ENCODE data around the gene TRIM40. TPM values are rescaled to one million over a fixed set of nuclear protein-coding genes. Genes with fewer than 3 reads are reported as not detected.
A peak's percentile ranks its signal among the peaks of the same experiment; 100 is the strongest.
"Not testable (repeated sequence)": the region's sequence is repeated elsewhere in the genome, so short reads cannot be mapped to it uniquely, and the experiment has no call there.

The TRIM40 gene
- total RNA-seq, 5 donors from 2014 or later (not counting 1 experiment from before 2014, with no cell fraction given), result not detected

GRCh38 chr6:30112402-30112994 is 23.4 kb upstream of the TRIM40 start:
- Mint-ChIP-seq H3K36me3 (no peaks in the 10 kb centered on the region), H3K9me3 (no peaks in the 10 kb centered on the region), H3K4me3 (no peak overlapping the region), H3K4me1 (peaks cover 0 to 8% (median 4%) of the 10 kb centered on the region in 3 donors), H3K27ac (no peak overlapping the region), H3K27me3 (peaks cover 52 to 67% of the 10 kb centered on the region in 2 donors)
- Histone ChIP-seq H3K36me3 (ENCODE audit: control insufficient read depth in 2 of 2, extremely low read depth in 1 of 2, insufficient read depth in 1 of 2, low read length in 1 of 2) (no peaks in the 10 kb centered on the region), H3K27ac (ENCODE audit: low read length) (no peak overlapping the region), H3K4me1 (ENCODE audit: control insufficient read depth in 1 of 2, extremely low read depth in 1 of 2, insufficient read depth in 2 of 2, low read length in 2 of 2) (no peaks in the 10 kb centered on the region), H3K4me3 (ENCODE audit: control insufficient read depth in 1 of 2, extremely low read depth in 1 of 2, low read length in 1 of 2) (no peak overlapping the region), H3K9me3 (no peaks in the 10 kb centered on the region), H3K27me3 (replicated peaks in 1 of 2; ENCODE audit: control insufficient read depth in 2 of 2, extremely low read depth in 1 of 2, insufficient read depth in 2 of 2, low read length in 1 of 2) (peaks cover 13 to 39% of the 10 kb centered on the region in 2 experiments)
- DNase-seq (no peak), ATAC-seq (replicated peaks in 1 of 4) (no peak)
- ChIA-PET CTCF (no interaction called here), POLR2A (no interaction called here)
- 78% methylated on average over 9 of the region's 10 CpGs for WGBS (ENCODE audit: insufficient coverage)

GRCh38 chr6:30113003-30113759 is 22.8 kb upstream of the TRIM40 start, which contains the start of gene TRIM31:
Gene TRIM31 (minus strand): TSS chr6:30113090. CDS start chr6:30112805, 285 bp downstream.
- ATAC-seq (replicated peaks in 1 of 4) (peak in 1 of 4 experiments; percentile 18), DNase-seq (no peak)
- no peak within 1 kb of the TSS for H3K27ac Mint-ChIP-seq
- Histone ChIP-seq H3K27me3 (replicated peaks in 1 of 2; ENCODE audit: control insufficient read depth in 2 of 2, extremely low read depth in 1 of 2, insufficient read depth in 2 of 2, low read length in 1 of 2) (peaks cover 13 to 36% of the 10 kb centered on the region in 2 experiments), H3K27ac (ENCODE audit: low read length) (no peak within 1 kb of the TSS), H3K4me3 (ENCODE audit: control insufficient read depth in 1 of 2, extremely low read depth in 1 of 2, low read length in 1 of 2) (no peak within 1 kb of the TSS), H3K36me3 (ENCODE audit: control insufficient read depth in 2 of 2, extremely low read depth in 1 of 2, insufficient read depth in 1 of 2, low read length in 1 of 2) (no peaks in the 10 kb centered on the region), H3K9me3 (no peaks in the 10 kb centered on the region), H3K4me1 (ENCODE audit: control insufficient read depth in 1 of 2, extremely low read depth in 1 of 2, insufficient read depth in 2 of 2, low read length in 2 of 2) (no peaks in the 10 kb centered on the region)
- CTCF ChIA-PET, result no interaction called here
- H3K4me1 Mint-ChIP-seq, result peaks cover 0 to 8% (median 4%) of the 10 kb centered on the region in 3 donors
- H3K4me3 Mint-ChIP-seq, result no peak within 1 kb of the TSS
- peaks cover 45 to 65% of the 10 kb centered on the region in 2 donors for H3K27me3 Mint-ChIP-seq
- 25% methylated on average over 1 of the region's 3 CpGs for WGBS (ENCODE audit: insufficient coverage)
- no peaks in the 10 kb centered on the region for H3K36me3 Mint-ChIP-seq
- no peaks in the 10 kb centered on the region for H3K9me3 Mint-ChIP-seq
- POLR2A ChIA-PET, result no interaction called here

- Histone ChIP-seq H3K36me3 (ENCODE audit: control insufficient read depth in 2 of 2, extremely low read depth in 1 of 2, insufficient read depth in 1 of 2, low read length in 1 of 2) (no peaks in the 10 kb centered on the region), H3K9me3 (no peaks in the 10 kb centered on the region), H3K27me3 (replicated peaks in 1 of 2; ENCODE audit: control insufficient read depth in 2 of 2, extremely low read depth in 1 of 2, insufficient read depth in 2 of 2, low read length in 1 of 2) (peaks cover 13 to 35% of the 10 kb centered on the region in 2 experiments), H3K27ac (ENCODE audit: low read length) (no peak overlapping the region), H3K4me1 (ENCODE audit: control insufficient read depth in 1 of 2, extremely low read depth in 1 of 2, insufficient read depth in 2 of 2, low read length in 2 of 2) (no peaks in the 10 kb centered on the region), H3K4me3 (ENCODE audit: control insufficient read depth in 1 of 2, extremely low read depth in 1 of 2, low read length in 1 of 2) (no peak overlapping the region)
- Mint-ChIP-seq H3K27ac (no peak overlapping the region), H3K9me3 (no peaks in the 10 kb centered on the region), H3K27me3 (peaks cover 39 to 59% of the 10 kb centered on the region in 2 donors), H3K36me3 (no peaks in the 10 kb centered on the region), H3K4me1 (peaks cover 0 to 8% (median 4%) of the 10 kb centered on the region in 3 donors), H3K4me3 (no peak overlapping the region)
- no peak for ATAC-seq (replicated peaks in 1 of 4)
- ChIA-PET CTCF (interaction anchor here in 1 of 2 donors (1.2 kb wide), 1 partner anchor 18 kb away, joined by 5 read pairs; no protein-coding TSS in a partner anchor), POLR2A (no interaction called here)
- DNase-seq, result no peak
- WGBS (ENCODE audit: insufficient coverage), result no CpG with 5 or more reads among the region's 1 CpG
Measured at GRCh38 chr6:30113841-30114240, 22.1 kb upstream of the TRIM40 start.

- no peak overlapping the region for H3K4me3 Mint-ChIP-seq
- DNase-seq, result no peak
- Histone ChIP-seq H3K4me3 (ENCODE audit: control insufficient read depth in 1 of 2, extremely low read depth in 1 of 2, low read length in 1 of 2) (no peak overlapping the region), H3K4me1 (ENCODE audit: control insufficient read depth in 1 of 2, extremely low read depth in 1 of 2, insufficient read depth in 2 of 2, low read length in 2 of 2) (no peaks in the 10 kb centered on the region), H3K27me3 (replicated peaks in 1 of 2; ENCODE audit: control insufficient read depth in 2 of 2, extremely low read depth in 1 of 2, insufficient read depth in 2 of 2, low read length in 1 of 2) (peaks cover 9 to 16% of the 10 kb centered on the region in 2 experiments), H3K9me3 (no peaks in the 10 kb centered on the region), H3K27ac (ENCODE audit: low read length) (no peak overlapping the region), H3K36me3 (ENCODE audit: control insufficient read depth in 2 of 2, extremely low read depth in 1 of 2, insufficient read depth in 1 of 2, low read length in 1 of 2) (no peaks in the 10 kb centered on the region)
- H3K9me3 Mint-ChIP-seq, result no peaks in the 10 kb centered on the region
- H3K27me3 Mint-ChIP-seq, result peaks cover 26 to 45% of the 10 kb centered on the region in 2 donors
- ATAC-seq (replicated peaks in 1 of 4), result no peak
- no peaks in the 10 kb centered on the region for H3K36me3 Mint-ChIP-seq
- no peak overlapping the region for H3K27ac Mint-ChIP-seq
- CTCF ChIA-PET, result no interaction called here
- POLR2A ChIA-PET, result no interaction called here
- no CpG with 5 or more reads among the region's 6 CpGs for WGBS (ENCODE audit: insufficient coverage)
- H3K4me1 Mint-ChIP-seq, result peaks cover 0 to 8% (median 4%) of the 10 kb centered on the region in 3 donors
Measured at GRCh38 chr6:30116724-30117123, 19.2 kb upstream of the TRIM40 start.

- ATAC-seq (replicated peaks in 1 of 4); H3K9me3 ChIP-seq; H3K36me3 Mint-ChIP-seq; H3K4me1 ChIP-seq (ENCODE audit: control insufficient read depth in 1 of 2, extremely low read depth in 1 of 2, insufficient read depth in 2 of 2, low read length in 2 of 2); DNase-seq; H3K4me3 Mint-ChIP-seq; H3K4me1 Mint-ChIP-seq; H3K27me3 ChIP-seq (replicated peaks in 1 of 2; ENCODE audit: control insufficient read depth in 2 of 2, extremely low read depth in 1 of 2, insufficient read depth in 2 of 2, low read length in 1 of 2); H3K27ac ChIP-seq (ENCODE audit: low read length); H3K27ac Mint-ChIP-seq; H3K9me3 Mint-ChIP-seq; H3K4me3 ChIP-seq (ENCODE audit: control insufficient read depth in 1 of 2, extremely low read depth in 1 of 2, low read length in 1 of 2); H3K36me3 ChIP-seq (ENCODE audit: control insufficient read depth in 2 of 2, extremely low read depth in 1 of 2, insufficient read depth in 1 of 2, low read length in 1 of 2); POLR2A ChIA-PET: not testable (repeated sequence)
- peaks cover 15 to 34% of the 10 kb centered on the region in 2 donors for H3K27me3 Mint-ChIP-seq
- 100% methylated on average over 2 of the region's 5 CpGs for WGBS (ENCODE audit: insufficient coverage)
- CTCF ChIA-PET, result interaction anchor here (0.5 to 2.0 kb wide), 3 partner anchors 13 to 84 kb away, joined by 3 to 7 read pairs (median 5); no protein-coding TSS in a partner anchor
Measured at GRCh38 chr6:30118691-30119090, 17.2 kb upstream of the TRIM40 start.

GRCh38 chr6:30121446-30122366 is 14.2 kb upstream of the TRIM40 start:
- ATAC-seq (replicated peaks in 1 of 4), result no peak
- Mint-ChIP-seq H3K4me3 (no peak overlapping the region), H3K27ac (no peak overlapping the region), H3K27me3 (peaks cover 26 to 37% of the 10 kb centered on the region in 2 donors), H3K36me3 (no peaks in the 10 kb centered on the region), H3K9me3 (no peaks in the 10 kb centered on the region), H3K4me1 (no peaks in the 10 kb centered on the region)
- WGBS (ENCODE audit: insufficient coverage), result 90% methylated on average over 8 of the region's 10 CpGs
- POLR2A ChIA-PET, result no interaction called here
- DNase-seq, result no peak
- Histone ChIP-seq H3K36me3 (ENCODE audit: control insufficient read depth in 2 of 2, extremely low read depth in 1 of 2, insufficient read depth in 1 of 2, low read length in 1 of 2) (no peaks in the 10 kb centered on the region), H3K4me1 (ENCODE audit: control insufficient read depth in 1 of 2, extremely low read depth in 1 of 2, insufficient read depth in 2 of 2, low read length in 2 of 2) (no peaks in the 10 kb centered on the region), H3K27me3 (replicated peaks in 1 of 2; ENCODE audit: control insufficient read depth in 2 of 2, extremely low read depth in 1 of 2, insufficient read depth in 2 of 2, low read length in 1 of 2) (peaks cover 2 to 10% of the 10 kb centered on the region in 2 experiments), H3K4me3 (ENCODE audit: control insufficient read depth in 1 of 2, extremely low read depth in 1 of 2, low read length in 1 of 2) (no peak overlapping the region), H3K9me3 (no peaks in the 10 kb centered on the region), H3K27ac (ENCODE audit: low read length) (no peak overlapping the region)
- CTCF ChIA-PET, result interaction anchor here in 1 of 2 donors (0.6 to 0.9 kb wide), 2 partner anchors 14 to 19 kb away, joined by 4 to 9 read pairs; no protein-coding TSS in a partner anchor

All from T-cell (primary cell).